Lung (tissue), 12 donors: ENCODE measurements around the gene CABP4. TPM values are rescaled to one million over a fixed set of nuclear protein-coding genes. Genes with fewer than 3 reads are reported as not detected.

Source experiments
- ATAC-seq: fragments of 200-7000 bp; cut with Tn5 transposase; one replicate; pipeline ENCODE4 v1.9.1; 2020; ENCODE audit warnings: moderate number of reproducible peaks; ENCODE audit not compliant: insufficient read depth, low FRiP score
- DNase-seq, 3 donors: peaks; one replicate each; pipeline ENCODE4 v3.0.0-alpha.2; 2013 to 2017
- H3K27ac ChIP-seq, 2 donors: one replicate each; pipeline ENCODE4 v1.5.1; 2013; ENCODE audit warnings: mild to moderate bottlenecking in 2 of 2, moderate library complexity in 2 of 2, control low read depth in 1 of 2, inconsistent platforms in 1 of 2, low read depth in 1 of 2, low read length in 1 of 2
- H3K27me3 ChIP-seq, 3 donors: one replicate each; pipeline ENCODE4 v1.5.1; 2013; ENCODE audit warnings: low read length in 2 of 3; ENCODE audit not compliant: control insufficient read depth in 3 of 3, insufficient read depth in 3 of 3
- H3K36me3 ChIP-seq, 4 donors: one replicate each; pipeline ENCODE4 v1.5.1; 2013; ENCODE audit warnings: low read length in 4 of 4, mild to moderate bottlenecking in 1 of 4, moderate library complexity in 1 of 4; ENCODE audit not compliant: control insufficient read depth in 4 of 4, insufficient read depth in 4 of 4
- H3K4me1 ChIP-seq, 5 donors: one replicate each; pipeline ENCODE4 v1.5.1; 2013; ENCODE audit warnings: low read length in 5 of 5, mild to moderate bottlenecking in 2 of 5, moderate library complexity in 1 of 5; ENCODE audit not compliant: control insufficient read depth in 5 of 5, insufficient read depth in 5 of 5
- H3K4me3 ChIP-seq: one replicate; pipeline ENCODE4 v1.5.1; 2013; ENCODE audit warnings: mild to moderate bottlenecking, control low read depth, moderate library complexity
- H3K9ac ChIP-seq, 2 donors: one replicate each; pipeline ENCODE4 v1.5.1; 2013; ENCODE audit warnings: low read length in 2 of 2, control low read depth in 1 of 2; ENCODE audit not compliant: insufficient read depth in 1 of 2
- H3K9me3 ChIP-seq, 4 donors: one replicate each; pipeline ENCODE4 v1.5.1; 2013; ENCODE audit warnings: low read length in 3 of 4, mild to moderate bottlenecking in 1 of 4, moderate library complexity in 1 of 4; ENCODE audit not compliant: control insufficient read depth in 4 of 4, insufficient read depth in 3 of 4
- CTCF ChIP-seq: IDR thresholded peaks from 2 replicates; pipeline ENCODE4 v1.5.1; 2012; ENCODE audit warnings: mild to moderate bottlenecking; ENCODE audit errors: control extremely low read depth, extremely low read depth
- WGBS, 2 donors: extraction: QIAGEN DNeasy Blood & Tissue Kit; methylation state at CpG; one replicate each; pipeline ENCODE4 v1.1.7; 2013; 5-methylcytosine and 5-hydroxymethylcytosine counted together
- polyA plus RNA-seq, 2 donors: library from polyadenylated mRNA; stranded (reverse); fragments of 200-250 nt; gene quantifications; one replicate each; pipeline ENCODE4 v1.2.1, GENCODE V29; 2013
- total RNA-seq, 2 donors: library from RNA; depleted of rRNA in 1 of 2; stranded (reverse); fragments of >200 nt in 1 of 2; gene quantifications; one replicate each; pipeline ENCODE4 v1.2.1, GENCODE V29; 2014 to 2021
- donor health status: control.
- donor health status: control.
- donor health status: Bipolar disorder and iron deficiency.
- donor health status: healthy.
- donor health status: DM: yes; HTN: yes; CAD: no.

Gene CABP4
- total and polyA plus RNA-seq, 4 donors, result 0.96 to 5.3 (median 2.3) TPM

DNA sequence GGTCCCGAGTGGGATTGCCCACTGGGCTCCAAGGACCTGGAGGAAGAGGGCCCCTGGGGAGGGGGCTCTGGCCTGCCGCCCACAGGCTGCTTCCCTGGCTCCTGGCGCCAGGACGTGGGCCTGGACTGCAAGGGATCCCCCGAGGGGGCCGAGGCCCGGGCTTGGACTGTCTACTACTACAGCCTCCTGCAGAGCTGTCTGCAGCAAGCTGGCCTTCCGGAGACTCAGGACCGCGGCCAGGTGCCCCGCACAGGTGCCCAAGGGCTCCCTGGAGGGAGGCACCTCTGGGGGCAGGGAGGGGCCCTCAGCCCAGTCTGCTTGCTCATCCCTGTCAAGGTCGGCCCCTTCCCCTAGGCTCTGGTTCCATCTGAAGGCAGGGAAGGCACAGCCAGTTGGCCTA is 37.7 kb upstream of the CABP4 start:
- H3K36me3 ChIP-seq, result no peaks in the 10 kb centered on the region
- peaks cover 0 to 2% (median 0%) of the 10 kb centered on the region in 4 donors for H3K9me3 ChIP-seq
- peaks cover 0 to 41% (median 18%) of the 10 kb centered on the region in 5 donors for H3K4me1 ChIP-seq
- no peak for DNase-seq
- H3K27ac ChIP-seq, result peak overlapping the region; percentile 26 to 36
- WGBS, 2 donors, result 82 to 91% methylated on average over 10 to 12 of the region's 12 CpGs
- no peak for TF ChIP-seq CTCF
- no peak overlapping the region for H3K9ac ChIP-seq
- H3K4me3 ChIP-seq, result no peak overlapping the region
- peaks cover 0 to 3% (median 2%) of the 10 kb centered on the region in 3 donors for H3K27me3 ChIP-seq
- ATAC-seq, result no peak

- H3K9me3 ChIP-seq, result peaks cover 0 to 2% (median 0%) of the 10 kb centered on the region in 4 donors
- WGBS, 2 donors, result 45 to 59% methylated on average over 26 of the region's 26 CpGs
- ATAC-seq (no peak), DNase-seq (no peak)
- no peak for TF ChIP-seq CTCF
- no peak overlapping the region for H3K4me3 ChIP-seq
- peaks cover 0 to 41% (median 18%) of the 10 kb centered on the region in 5 donors for H3K4me1 ChIP-seq
- no peak overlapping the region for H3K9ac ChIP-seq
- H3K27ac ChIP-seq, result peak overlapping the region in 1 of 2 donors; percentile 67
- no peaks in the 10 kb centered on the region for H3K36me3 ChIP-seq
- peaks cover 0 to 2% (median 0%) of the 10 kb centered on the region in 3 donors for H3K27me3 ChIP-seq
These were observed 36.5 kb upstream of the CABP4 start for GRCh38 chr11:67418476-67419281.

- WGBS, 2 donors, result 91 to 92% methylated on average over 20 to 21 of the region's 21 CpGs
- no peak overlapping the region for H3K4me3 ChIP-seq
- H3K9ac ChIP-seq, result no peak overlapping the region
- H3K9me3 ChIP-seq, result peaks cover 0 to 2% (median 0%) of the 10 kb centered on the region in 4 donors
- peaks cover 0 to 2% (median 0%) of the 10 kb centered on the region in 3 donors for H3K27me3 ChIP-seq
- TF ChIP-seq CTCF, result no peak
- peaks cover 0 to 41% (median 18%) of the 10 kb centered on the region in 5 donors for H3K4me1 ChIP-seq
- DNase-seq (no peak), ATAC-seq (no peak)
- no peak overlapping the region for H3K27ac ChIP-seq
- no peaks in the 10 kb centered on the region for H3K36me3 ChIP-seq
These were observed 35.7 kb upstream of the CABP4 start for GRCh38 chr11:67419325-67420049.
